Activated CD8-positive, alpha-beta memory T cell treated with anti-CD3 and anti-CD28 coated beads, Interleukin-2, amount 10 ng/mL, durations not matched to agents 7 days and 5 days (primary cell): ENCODE results near the gene PRR16. TPM values are rescaled to one million over a fixed set of nuclear protein-coding genes. Genes with fewer than 3 reads are reported as not detected.

Source experiments
- ATAC-seq: fragments of 150-1000 bp; cut with Tn5 transposase; one replicate; pipeline ENCODE4 v1.10.0; 2021; ENCODE audit warnings: moderate library complexity
- CTCF ChIA-PET: fragments of 350-600 bp; sonication (Branson Sonifier 250); formaldehyde crosslinking; loops from one replicate; lab custom pipeline; 2021; ENCODE audit warnings: antibody characterized with exemption; lab: Charles Lee
- DNase-seq: peaks from one replicate; pipeline ENCODE4 v3.0.0-alpha.2; 2020
- H3K27ac Mint-ChIP-seq: one replicate; pipeline ENCODE4 v1.8.0; 2021; ENCODE audit warnings: mild to moderate bottlenecking, mixed read lengths
- H3K27me3 Mint-ChIP-seq: one replicate; pipeline ENCODE4 v1.8.0; 2021; ENCODE audit warnings: mixed read lengths
- H3K36me3 Mint-ChIP-seq: one replicate; pipeline ENCODE4 v1.8.0; 2021; ENCODE audit warnings: mild to moderate bottlenecking, mixed read lengths
- H3K4me1 Mint-ChIP-seq: one replicate; pipeline ENCODE4 v1.8.0; 2021; ENCODE audit warnings: mixed read lengths
- H3K4me3 Mint-ChIP-seq: one replicate; pipeline ENCODE4 v1.8.0; 2021; ENCODE audit warnings: mild to moderate bottlenecking, moderate library complexity, mixed read lengths
- H3K9me3 Mint-ChIP-seq: one replicate; pipeline ENCODE4 v1.8.0; 2022; ENCODE audit warnings: low read depth, mixed read lengths
- total RNA-seq, 2 experiments: library from RNA; stranded (reverse); gene quantifications; one replicate each; pipeline ENCODE4 v1.2.3, GENCODE V29; 2021

Gene PRR16
- total RNA-seq, 2 experiments from 2014 or later, result not detected

GRCh38 chr5:120591911-120592310 is 127.8 kb downstream of the PRR16 start:
- ATAC-seq, result no peak

GRCh38 chr5:120599576-120599975 is 135.5 kb downstream of the PRR16 start:
- ATAC-seq (no peak), DNase-seq (no peak)
- no peaks in the 10 kb centered on the region for H3K4me1 Mint-ChIP-seq
- H3K36me3 Mint-ChIP-seq, result no peaks in the 10 kb centered on the region
- no peak overlapping the region for H3K4me3 Mint-ChIP-seq
- peaks cover 7% of the 10 kb centered on the region for H3K9me3 Mint-ChIP-seq
- no peak overlapping the region for H3K27ac Mint-ChIP-seq
- no peaks in the 10 kb centered on the region for H3K27me3 Mint-ChIP-seq
- CTCF ChIA-PET, result no interaction called here

More at GRCh38 chr5:120591911-120592310, 127.8 kb downstream of the PRR16 start:
- no peaks in the 10 kb centered on the region for H3K27me3 Mint-ChIP-seq
- peaks cover 5% of the 10 kb centered on the region for H3K9me3 Mint-ChIP-seq
- H3K27ac Mint-ChIP-seq, result no peak overlapping the region
- CTCF ChIA-PET, result no interaction called here
- no peaks in the 10 kb centered on the region for H3K36me3 Mint-ChIP-seq
- no peak overlapping the region for H3K4me3 Mint-ChIP-seq
- H3K4me1 Mint-ChIP-seq, result no peaks in the 10 kb centered on the region
- no peak for DNase-seq

GRCh38 chr5:120600639-120601038 is 136.5 kb downstream of the PRR16 start:
- Mint-ChIP-seq H3K36me3 (no peaks in the 10 kb centered on the region), H3K4me3 (no peak overlapping the region), H3K27ac (no peak overlapping the region), H3K4me1 (no peaks in the 10 kb centered on the region), H3K27me3 (no peaks in the 10 kb centered on the region), H3K9me3 (peaks cover 4% of the 10 kb centered on the region)
- ATAC-seq (no peak), DNase-seq (no peak)
- CTCF ChIA-PET, result no interaction called here

DNA sequence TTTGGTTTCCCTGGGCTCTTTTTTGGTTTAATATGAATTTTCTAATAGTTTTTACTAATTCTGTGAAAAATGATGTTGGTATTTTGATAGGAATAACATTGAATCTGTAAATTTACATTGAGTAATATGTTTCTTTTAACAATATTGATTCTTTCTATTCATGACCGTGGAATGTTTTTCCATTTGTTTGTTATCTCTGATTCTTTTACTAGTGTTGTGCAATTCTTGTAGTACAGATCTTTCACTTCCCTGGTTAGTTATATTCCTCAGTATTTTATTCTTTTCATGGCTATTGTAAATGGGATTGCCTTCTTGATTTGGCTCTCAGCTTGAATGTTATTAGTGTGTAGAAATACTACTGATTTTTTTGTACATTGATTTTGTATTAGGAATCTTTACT is 137.9 kb downstream of the PRR16 start:
- H3K4me3 Mint-ChIP-seq, result no peak overlapping the region
- H3K4me1 Mint-ChIP-seq, result no peaks in the 10 kb centered on the region
- no peak overlapping the region for H3K27ac Mint-ChIP-seq
- DNase-seq (no peak), ATAC-seq (no peak)
- H3K27me3 Mint-ChIP-seq, result no peaks in the 10 kb centered on the region
- H3K36me3 Mint-ChIP-seq, result no peaks in the 10 kb centered on the region
- H3K9me3 Mint-ChIP-seq, result peaks cover 4% of the 10 kb centered on the region
- CTCF ChIA-PET, result no interaction called here

GRCh38 chr5:120604884-120605283 is 140.8 kb downstream of the PRR16 start:
- H3K36me3 Mint-ChIP-seq, result no peaks in the 10 kb centered on the region
- no peak overlapping the region for H3K27ac Mint-ChIP-seq
- DNase-seq (no peak), ATAC-seq (no peak)
- no peaks in the 10 kb centered on the region for H3K4me1 Mint-ChIP-seq
- H3K4me3 Mint-ChIP-seq, result no peak overlapping the region
- no peaks in the 10 kb centered on the region for H3K27me3 Mint-ChIP-seq
- CTCF ChIA-PET, result no interaction called here
- peaks cover 4% of the 10 kb centered on the region for H3K9me3 Mint-ChIP-seq

- H3K27ac Mint-ChIP-seq, result no peak overlapping the region
- ATAC-seq, result no peak
- H3K4me3 Mint-ChIP-seq, result no peak overlapping the region
- CTCF ChIA-PET, result no interaction called here
- DNase-seq, result no peak
- H3K9me3 Mint-ChIP-seq, result peaks cover 4% of the 10 kb centered on the region
- H3K4me1 Mint-ChIP-seq, result no peaks in the 10 kb centered on the region
- no peaks in the 10 kb centered on the region for H3K27me3 Mint-ChIP-seq
- no peaks in the 10 kb centered on the region for H3K36me3 Mint-ChIP-seq
Measured at GRCh38 chr5:120605325-120606079, 141.4 kb downstream of the PRR16 start.

DNA sequence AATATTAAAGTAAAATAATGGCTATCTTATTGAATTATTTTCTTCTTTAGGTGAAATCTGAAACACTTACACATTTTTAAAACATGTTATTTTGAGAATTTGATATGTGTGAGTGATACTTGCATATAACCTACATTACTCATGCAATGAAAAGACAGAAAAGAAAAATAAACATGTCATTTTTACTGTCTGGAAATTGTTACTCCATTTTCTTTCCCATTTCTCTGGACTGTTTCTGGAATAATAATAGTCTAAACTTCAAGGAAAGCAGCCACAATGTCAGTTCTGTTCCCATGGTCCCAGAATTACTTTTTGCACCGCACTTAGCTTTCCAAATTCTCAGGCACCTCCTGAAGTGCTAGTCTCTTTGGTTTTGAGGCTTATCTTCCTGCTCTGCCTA is 145.5 kb downstream of the PRR16 start:
- Mint-ChIP-seq H3K4me1 (no peaks in the 10 kb centered on the region), H3K27me3 (no peaks in the 10 kb centered on the region), H3K36me3 (no peaks in the 10 kb centered on the region), H3K4me3 (no peak overlapping the region), H3K27ac (no peak overlapping the region), H3K9me3 (peaks cover 2% of the 10 kb centered on the region)
- ATAC-seq, result no peak
- DNase-seq, result no peak
- CTCF ChIA-PET, result no interaction called here

DNA sequence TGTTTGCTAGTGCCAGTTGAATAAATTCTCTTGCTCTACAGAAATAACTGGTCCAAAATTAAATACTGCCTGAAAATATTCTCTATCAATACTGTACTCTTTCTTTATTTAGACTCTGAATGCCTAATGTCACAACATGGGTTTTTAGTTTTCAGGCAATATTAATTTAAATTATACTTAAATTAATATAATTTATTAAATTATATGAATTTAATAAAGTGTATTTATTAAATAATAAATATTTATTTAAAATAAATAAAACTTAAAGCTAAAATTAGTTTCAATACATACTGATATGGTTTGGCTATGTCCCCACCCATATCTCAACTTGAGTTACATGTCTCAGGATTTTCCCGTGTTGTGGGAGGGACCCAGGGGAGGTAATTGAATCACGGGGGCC is 146.0 kb downstream of the PRR16 start:
- Mint-ChIP-seq H3K36me3 (no peaks in the 10 kb centered on the region), H3K27ac (no peak overlapping the region), H3K27me3 (no peaks in the 10 kb centered on the region), H3K9me3 (peaks cover 2% of the 10 kb centered on the region), H3K4me1 (no peaks in the 10 kb centered on the region), H3K4me3 (no peak overlapping the region)
- CTCF ChIA-PET, result no interaction called here
- ATAC-seq, result no peak
- DNase-seq, result no peak

- Mint-ChIP-seq H3K4me3 (no peak overlapping the region), H3K9me3 (peaks cover 2% of the 10 kb centered on the region), H3K27me3 (no peaks in the 10 kb centered on the region), H3K36me3 (no peaks in the 10 kb centered on the region), H3K4me1 (no peaks in the 10 kb centered on the region), H3K27ac (no peak overlapping the region)
- no peak for DNase-seq
- no peak for ATAC-seq
- CTCF ChIA-PET, result no interaction called here
Measured at GRCh38 chr5:120613729-120614128, 149.6 kb downstream of the PRR16 start.

- Mint-ChIP-seq H3K4me1 (no peaks in the 10 kb centered on the region), H3K9me3 (peaks cover 2% of the 10 kb centered on the region), H3K36me3 (no peaks in the 10 kb centered on the region), H3K27me3 (no peaks in the 10 kb centered on the region), H3K4me3 (no peak overlapping the region), H3K27ac (no peak overlapping the region)
- DNase-seq, result no peak
- ATAC-seq, result no peak
- CTCF ChIA-PET, result no interaction called here
Measured at GRCh38 chr5:120614531-120615180, 150.6 kb downstream of the PRR16 start.

DNA sequence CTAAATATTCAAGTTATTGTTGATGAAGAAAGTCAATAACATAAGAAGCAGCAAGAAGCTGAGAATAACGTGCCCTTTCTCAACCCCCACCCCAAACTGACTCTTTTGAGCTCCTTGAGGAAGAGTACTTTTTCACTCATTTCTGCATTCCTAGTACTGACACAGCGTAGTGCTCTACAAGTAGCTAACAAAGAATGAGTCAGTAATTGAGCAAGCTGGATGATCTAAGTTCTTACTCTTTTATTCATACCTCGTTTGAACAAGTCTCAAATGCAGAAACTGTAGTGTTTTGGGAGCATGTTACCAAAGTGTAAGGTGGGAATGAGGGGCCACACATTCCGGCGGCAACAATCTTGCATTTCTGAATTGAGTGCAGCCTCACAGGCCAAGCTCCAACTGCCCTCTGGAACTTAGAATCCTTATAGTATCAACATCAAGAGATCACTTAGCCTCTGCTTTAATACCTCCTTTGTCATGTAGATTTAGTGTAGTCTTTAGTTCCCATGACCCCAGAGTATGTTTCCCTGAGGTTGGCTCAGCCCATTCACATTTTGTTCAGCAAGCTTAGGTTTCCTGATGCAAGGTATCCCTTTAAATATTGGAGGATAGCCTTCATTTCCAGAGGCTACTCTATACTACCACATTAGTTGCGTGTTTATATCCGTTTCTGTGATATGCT is 152.0 kb downstream of the PRR16 start:
- Mint-ChIP-seq H3K36me3 (no peaks in the 10 kb centered on the region), H3K27ac (no peak overlapping the region), H3K9me3 (peaks cover 2% of the 10 kb centered on the region), H3K27me3 (no peaks in the 10 kb centered on the region), H3K4me3 (no peak overlapping the region), H3K4me1 (no peaks in the 10 kb centered on the region)
- CTCF ChIA-PET, result no interaction called here
- DNase-seq, result no peak
- ATAC-seq, result no peak

GRCh38 chr5:120621339-120621738 is 157.2 kb downstream of the PRR16 start:
- no peak for ATAC-seq
- H3K36me3 Mint-ChIP-seq, result no peaks in the 10 kb centered on the region

GRCh38 chr5:120624021-120624563 is 160.0 kb downstream of the PRR16 start:
- CTCF ChIA-PET, result no interaction called here
- no peaks in the 10 kb centered on the region for H3K27me3 Mint-ChIP-seq

More at GRCh38 chr5:120621339-120621738, 157.2 kb downstream of the PRR16 start:
- CTCF ChIA-PET, result no interaction called here
- Mint-ChIP-seq H3K27ac (no peak overlapping the region), H3K27me3 (no peaks in the 10 kb centered on the region), H3K4me1 (no peaks in the 10 kb centered on the region), H3K4me3 (no peak overlapping the region), H3K9me3 (peaks cover 5% of the 10 kb centered on the region)
- DNase-seq, result no peak

More at GRCh38 chr5:120624021-120624563, 160.0 kb downstream of the PRR16 start:
- no peaks in the 10 kb centered on the region for H3K4me1 Mint-ChIP-seq
- no peak overlapping the region for H3K27ac Mint-ChIP-seq
- no peaks in the 10 kb centered on the region for H3K36me3 Mint-ChIP-seq
- no peak overlapping the region for H3K4me3 Mint-ChIP-seq
- ATAC-seq (no peak), DNase-seq (no peak)
- peaks cover 5% of the 10 kb centered on the region for H3K9me3 Mint-ChIP-seq
